Liver (tissue), 9 donors: Measurements from ENCODE around the gene CCDC178. TPM values are rescaled to one million over a fixed set of nuclear protein-coding genes. Genes with fewer than 3 reads are reported as not detected.
"Not testable (repeated sequence)": the region's sequence is repeated elsewhere in the genome, so short reads cannot be mapped to it uniquely, and the experiment has no call there.

Source experiments
- DNase-seq: peaks from one replicate; pipeline ENCODE4 v3.0.0-alpha.2; 2017; ENCODE audit warnings: low spot score
- H3K27ac ChIP-seq, 2 donors: one replicate each; pipeline ENCODE4 v1.7.0; 2013; ENCODE audit warnings: inconsistent platforms in 2 of 2, low read length in 2 of 2, control low read depth in 1 of 2, low read depth in 1 of 2, mild to moderate bottlenecking in 1 of 2
- H3K27me3 ChIP-seq, 4 donors: one replicate each; pipeline versions ENCODE4 v1.6.1 to v1.7.0; 2013; ENCODE audit warnings: low read length in 3 of 4, inconsistent platforms in 1 of 4, mild to moderate bottlenecking in 1 of 4, moderate library complexity in 1 of 4; ENCODE audit not compliant: control insufficient read depth in 4 of 4, insufficient read depth in 4 of 4
- H3K36me3 ChIP-seq, 4 donors: one replicate each; pipeline versions ENCODE4 v1.6.1 to v1.7.0; 2013; ENCODE audit warnings: low read length in 3 of 4, mild to moderate bottlenecking in 3 of 4, low read depth in 1 of 4, moderate library complexity in 1 of 4; ENCODE audit not compliant: control insufficient read depth in 4 of 4, insufficient read depth in 3 of 4
- H3K4me1 ChIP-seq, 4 donors: one replicate each; pipeline versions ENCODE4 v1.6.1 to v1.7.0; 2013; ENCODE audit warnings: low read length in 3 of 4, mild to moderate bottlenecking in 3 of 4, moderate library complexity in 1 of 4; ENCODE audit not compliant: control insufficient read depth in 4 of 4, insufficient read depth in 4 of 4
- H3K4me3 ChIP-seq, 3 donors: one replicate each; pipeline versions ENCODE4 v1.6.1 to v1.7.0; 2013; ENCODE audit warnings: low read length in 3 of 3, control low read depth in 1 of 3, low read depth in 1 of 3, mild to moderate bottlenecking in 1 of 3
- H3K9ac ChIP-seq, 2 donors: one replicate each; pipeline ENCODE4 v1.7.0; 2013; ENCODE audit warnings: low read length in 2 of 2, mild to moderate bottlenecking in 2 of 2, moderate library complexity in 2 of 2, control low read depth in 1 of 2, low read depth in 1 of 2
- H3K9me3 ChIP-seq, 4 donors: one replicate each; pipeline versions ENCODE4 v1.6.1 to v1.7.0; 2013; ENCODE audit warnings: low read length in 3 of 4; ENCODE audit not compliant: control insufficient read depth in 4 of 4
- ATF3 ChIP-seq: IDR thresholded peaks from 2 replicates; pipeline ENCODE4 v1.6.1; 2016; ENCODE audit warnings: antibody characterized with exemption
- CTCF ChIP-seq: fragments of 150-350 bp; IDR thresholded peaks from 2 replicates; pipeline ENCODE4 v1.5.1; 2017; ENCODE audit warnings: improper control_type of control experiment, low read depth, low read length; ENCODE audit not compliant: missing input control
- EGR1 ChIP-seq, 2 donors: IDR thresholded peaks; 2 replicates each; pipeline ENCODE4 v1.6.1; 2016 to 2018; ENCODE audit warnings: antibody characterized with exemption in 2 of 2, low read depth in 2 of 2
- FOXA1 ChIP-seq: IDR thresholded peaks from 2 replicates; pipeline ENCODE4 v1.6.1; 2016; ENCODE audit warnings: antibody characterized with exemption
- FOXA2 ChIP-seq: IDR thresholded peaks from 2 replicates; pipeline ENCODE4 v1.6.1; 2016; ENCODE audit warnings: antibody characterized with exemption
- GABPA ChIP-seq, 2 donors: IDR thresholded peaks in 1 of 2; conservative IDR thresholded peaks in 1 of 2; 2 replicates each; pipeline ENCODE4 v1.6.1; 2016; ENCODE audit warnings: antibody characterized with exemption in 2 of 2, mild to moderate bottlenecking in 1 of 2, moderate library complexity in 1 of 2
- HNF4A ChIP-seq, 2 donors: conservative IDR thresholded peaks; 2 replicates each; pipeline ENCODE4 v1.6.1; 2016; ENCODE audit warnings: antibody characterized with exemption in 2 of 2, mild to moderate bottlenecking in 2 of 2
- HNF4G ChIP-seq: IDR thresholded peaks from 2 replicates; pipeline ENCODE4 v1.6.1; 2016; ENCODE audit warnings: antibody characterized with exemption
- JUND ChIP-seq, 2 donors: IDR thresholded peaks; 2 replicates each; pipeline ENCODE4 v1.6.1; 2016; ENCODE audit warnings: antibody characterized with exemption in 2 of 2
- MAX ChIP-seq: IDR thresholded peaks from 2 replicates; pipeline ENCODE4 v1.6.1; 2016; ENCODE audit warnings: antibody characterized with exemption
- NR2F2 ChIP-seq: IDR thresholded peaks from 2 replicates; pipeline ENCODE4 v1.6.1; 2016; ENCODE audit warnings: antibody characterized with exemption
- RAD21 ChIP-seq, 2 donors: IDR thresholded peaks; 2 replicates each; pipeline ENCODE4 v1.6.1; 2016; ENCODE audit warnings: antibody characterized with exemption in 2 of 2, mild to moderate bottlenecking in 2 of 2
- REST ChIP-seq: IDR thresholded peaks from 2 replicates; pipeline ENCODE4 v1.6.1; 2016; ENCODE audit warnings: antibody characterized with exemption, mild to moderate bottlenecking
- RXRA ChIP-seq, 2 donors: IDR thresholded peaks; 2 replicates each; pipeline ENCODE4 v1.6.1; 2017 to 2018; ENCODE audit warnings: antibody characterized with exemption in 2 of 2, mild to moderate bottlenecking in 1 of 2
- SP1 ChIP-seq: IDR thresholded peaks from 2 replicates; pipeline ENCODE4 v1.6.1; 2018; ENCODE audit warnings: antibody characterized with exemption, mild to moderate bottlenecking
- TAF1 ChIP-seq: conservative IDR thresholded peaks from 2 replicates; pipeline ENCODE4 v1.6.1; 2016; ENCODE audit warnings: antibody characterized with exemption, mild to moderate bottlenecking
- YY1 ChIP-seq: IDR thresholded peaks from 2 replicates; pipeline ENCODE4 v1.6.1; 2016; ENCODE audit warnings: antibody characterized with exemption, mild to moderate bottlenecking
- ZBTB33 ChIP-seq: IDR thresholded peaks from 2 replicates; pipeline ENCODE4 v1.6.1; 2016; ENCODE audit warnings: antibody characterized with exemption
- WGBS: extraction: QIAGEN DNeasy Blood & Tissue Kit; methylation state at CpG from one replicate; pipeline ENCODE4 v1.1.7; 2013; 5-methylcytosine and 5-hydroxymethylcytosine counted together
- polyA plus RNA-seq, 2 donors: library from polyadenylated mRNA; stranded (reverse) in 1 of 2; unstranded in 1 of 2; fragments of 200-250 nt in 1 of 2; fragments of >200 nt in 1 of 2; fragmentation: Nextera tagmentation in 1 of 2; extraction: Ambion mirVana in 1 of 2; gene quantifications; one replicate each; pipeline versions ENCODE4 v1.2.1 to v1.2.3, GENCODE V29; 2013 to 2015
- total RNA-seq, 2 donors: library from RNA; depleted of rRNA; stranded (reverse); fragments of >200 nt; gene quantifications; one replicate each; pipeline ENCODE4 v1.2.3, GENCODE V29; 2014
- donor health status: healthy.
- donor health status: healthy.
- donor health status: healthy.
- donor health status: healthy.
- donor health status: healthy.

CCDC178 gene
- total and polyA plus RNA-seq, 4 donors = not detected

- Histone ChIP-seq H3K9ac (no peak overlapping the region), H3K27me3 (no peaks in the 10 kb centered on the region), H3K36me3 (no peaks in the 10 kb centered on the region), H3K4me3 (no peak overlapping the region), H3K27ac (no peak overlapping the region), H3K4me1 (no peaks in the 10 kb centered on the region), H3K9me3 (no peaks in the 10 kb centered on the region)
- DNase-seq = no peak
- no peak for TF ChIP-seq HNF4A (conservative IDR thresholded peaks at IDR 0.05)
- no peak for TF ChIP-seq REST
- TF ChIP-seq JUND (IDR thresholded peaks at IDR 0.05) = no peak
- TF ChIP-seq HNF4G = no peak
- TF ChIP-seq ZBTB33 = no peak
- no peak for TF ChIP-seq TAF1
- TF ChIP-seq CTCF = no peak
- TF ChIP-seq FOXA2 = no peak
- no peak for TF ChIP-seq SP1
- TF ChIP-seq MAX = no peak
- TF ChIP-seq NR2F2 = no peak
- TF ChIP-seq FOXA1 = no peak
- no peak for TF ChIP-seq ATF3
- no peak for TF ChIP-seq GABPA (IDR thresholded peaks at IDR 0.05 in 1 of 2, conservative IDR thresholded peaks at IDR 0.05 in 1 of 2)
- no peak for TF ChIP-seq EGR1 (IDR thresholded peaks at IDR 0.05; ENCODE audit: low read depth in 2 of 2)
- no peak for TF ChIP-seq RAD21 (IDR thresholded peaks at IDR 0.05)
- no peak for TF ChIP-seq RXRA (IDR thresholded peaks at IDR 0.05)
- no peak for TF ChIP-seq YY1
- WGBS = 64% methylated on average over 1 of the region's 1 CpG
Observed at GRCh38 chr18:33152376-33152775, 288.1 kb downstream of the CCDC178 start.

GRCh38 chr18:33147811-33148210 is 292.7 kb downstream of the CCDC178 start:
- H3K36me3 ChIP-seq, H3K4me3 ChIP-seq, DNase-seq, H3K27ac ChIP-seq, H3K27me3 ChIP-seq, H3K4me1 ChIP-seq, H3K9me3 ChIP-seq, H3K9ac ChIP-seq: not testable (repeated sequence)
- WGBS = 91% methylated on average over 25 of the region's 25 CpGs
